HEK293 (cell line): Measurements from ENCODE around the gene SLC43A1.

Experiments
- CTCF ChIA-PET: fragments of 350-600 bp; formaldehyde crosslinking; extraction: SDS; loops from one replicate; lab custom pipeline; 2021; ENCODE audit warnings: antibody characterized with exemption; lab: Yijun Ruan, JAX
- POLR2A ChIA-PET: fragments of 300-600 bp; formaldehyde crosslinking; extraction: SDS; loops from one replicate; lab custom pipeline; 2020; ENCODE audit warnings: antibody characterized with exemption, inconsistent platforms; lab: Yijun Ruan, JAX
- H3K27ac ChIP-seq: fragments of 200-500 bp; sonication (Bioruptor generic); 2 replicates; pipeline ENCODE4 v1.5.1; 2014; ENCODE audit warnings: low read depth, low read length, control low read depth, inconsistent platforms; ENCODE audit errors: extremely low read depth
- H3K36me3 ChIP-seq, 2 experiments: fragments of 200-500 bp in 1 of 2; sonication (Bioruptor generic) in 1 of 2; 1 replicate in 1 of 2; 2 replicates in 1 of 2; pipeline ENCODE4 v1.5.1; 2014 to 2017; ENCODE audit warnings: inconsistent platforms in 2 of 2, low read length in 2 of 2; ENCODE audit not compliant: control insufficient read depth in 2 of 2, insufficient read depth in 1 of 2
- H3K4me1 ChIP-seq: fragments of 200-500 bp; sonication (Bioruptor generic); 2 replicates; pipeline ENCODE4 v1.5.1; 2014; ENCODE audit warnings: mild to moderate bottlenecking, low read length, inconsistent platforms; ENCODE audit not compliant: control insufficient read depth, insufficient read depth
- H3K4me3 ChIP-seq: 2 replicates; pipeline ENCODE4 v1.5.1; 2011; ENCODE audit warnings: low read depth, mild to moderate bottlenecking, control low read depth, low read length, moderate library complexity
- H3K9me3 ChIP-seq: fragments of 200-500 bp; sonication (Bioruptor generic); 2 replicates; pipeline ENCODE4 v1.5.1; 2014; ENCODE audit warnings: low read depth, low read length, inconsistent platforms; ENCODE audit not compliant: control insufficient read depth, insufficient read depth
- GLI2 ChIP-seq: fragments of 450-650 bp; formaldehyde crosslinking; IDR thresholded peaks from 2 replicates; pipeline ENCODE4; 2017; ENCODE audit warnings: missing biosample characterization, missing genetic modification characterization, low read depth, borderline replicate concordance
- KLF17 ChIP-seq: fragments of 450-650 bp; formaldehyde crosslinking; IDR thresholded peaks from 2 replicates; pipeline ENCODE4 v1.5.1; 2016; ENCODE audit warnings: missing biosample characterization, missing genetic modification characterization
- KLF7 ChIP-seq: fragments of 450-650 bp; formaldehyde crosslinking; IDR thresholded peaks from 2 replicates; pipeline ENCODE4 v1.5.1; 2016; ENCODE audit warnings: missing biosample characterization, missing genetic modification characterization, borderline replicate concordance
- KLF9 ChIP-seq: fragments of 450-650 bp; formaldehyde crosslinking; IDR thresholded peaks from 2 replicates; pipeline ENCODE4 v1.5.1; 2016; ENCODE audit warnings: missing biosample characterization, missing genetic modification characterization, low read depth
- REST ChIP-seq: fragments of 450-650 bp; formaldehyde crosslinking; IDR thresholded peaks from 2 replicates; pipeline ENCODE4 v1.5.1; 2016; ENCODE audit warnings: missing biosample characterization, missing genetic modification characterization
- SP3 ChIP-seq: fragments of 450-650 bp; formaldehyde crosslinking; IDR thresholded peaks from 2 replicates; pipeline ENCODE4 v1.5.1; 2016; ENCODE audit warnings: missing biosample characterization, missing genetic modification characterization
- ZNF214 ChIP-seq: fragments of 450-650 bp; formaldehyde crosslinking; IDR thresholded peaks from 2 replicates; pipeline ENCODE4 v1.5.1; 2017; ENCODE audit warnings: missing biosample characterization, mild to moderate bottlenecking, missing genetic modification characterization, borderline replicate concordance
- ZNF24 ChIP-seq: fragments of 450-650 bp; formaldehyde crosslinking; IDR thresholded peaks from 2 replicates; pipeline ENCODE4 v1.5.1; 2016; ENCODE audit warnings: missing biosample characterization, missing genetic modification characterization
- ZNF366 ChIP-seq: fragments of 450-650 bp; formaldehyde crosslinking; conservative IDR thresholded peaks from 2 replicates; pipeline ENCODE4 v1.5.1; 2016; ENCODE audit warnings: missing biosample characterization, missing genetic modification characterization
- ZNF426 ChIP-seq: fragments of 450-650 bp; formaldehyde crosslinking; IDR thresholded peaks from 2 replicates; pipeline ENCODE4 v1.5.1; 2017; ENCODE audit warnings: missing biosample characterization, missing genetic modification characterization, mild to moderate bottlenecking, inconsistent platforms, moderate library complexity
- ZNF48 ChIP-seq: fragments of 450-650 bp; formaldehyde crosslinking; IDR thresholded peaks from 2 replicates; pipeline ENCODE4 v1.5.1; 2016; ENCODE audit warnings: missing biosample characterization, missing genetic modification characterization
- ZNF610 ChIP-seq: fragments of 450-650 bp; formaldehyde crosslinking; IDR thresholded peaks from 2 replicates; pipeline ENCODE4 v1.5.1; 2016; ENCODE audit warnings: missing biosample characterization, missing genetic modification characterization, borderline replicate concordance
- ZNF664 ChIP-seq: fragments of 450-650 bp; formaldehyde crosslinking; IDR thresholded peaks from 2 replicates; pipeline ENCODE4 v1.5.1; 2016; ENCODE audit warnings: missing biosample characterization, missing genetic modification characterization
- ZNF776 ChIP-seq: fragments of 450-650 bp; formaldehyde crosslinking; IDR thresholded peaks from 2 replicates; pipeline ENCODE4 v1.5.0; 2017; ENCODE audit warnings: missing biosample characterization, missing genetic modification characterization, borderline replicate concordance
- ZNF792 ChIP-seq: fragments of 450-650 bp; formaldehyde crosslinking; IDR thresholded peaks from 2 replicates; pipeline ENCODE4 v1.5.1; 2016; ENCODE audit warnings: missing biosample characterization, missing genetic modification characterization
- TF ChIP-seq, protein P1 (sequence below): fragments of 450-650 bp; formaldehyde crosslinking; IDR thresholded peaks from 2 replicates; pipeline ENCODE4 v1.5.1; 2016; ENCODE audit warnings: missing biosample characterization, missing genetic modification characterization
- TF ChIP-seq, protein P2 (sequence below): fragments of 450-650 bp; formaldehyde crosslinking; optimal IDR thresholded peaks from 2 replicates; pipeline ENCODE3; 2016; ENCODE audit warnings: missing biosample characterization, mild to moderate bottlenecking, missing genetic modification characterization
- TF ChIP-seq, protein P3 (sequence below): fragments of 450-650 bp; formaldehyde crosslinking; IDR thresholded peaks from 2 replicates; pipeline ENCODE4 v1.5.1; 2016; ENCODE audit warnings: missing biosample characterization, missing genetic modification characterization
- TF ChIP-seq, protein P4 (sequence below): sonication (generic); formaldehyde crosslinking; IDR thresholded peaks from 2 replicates; pipeline ENCODE4 v1.8.1; 2022; ENCODE audit warnings: mild to moderate bottlenecking, moderate library complexity, missing genetic modification reagents
- TF ChIP-seq, protein P5 (sequence below): fragments of 450-650 bp; formaldehyde crosslinking; IDR thresholded peaks from 2 replicates; pipeline ENCODE4 v1.5.1; 2017; ENCODE audit warnings: missing biosample characterization, missing genetic modification characterization

Gene SLC43A1

GRCh38 chr11:57460758-57461749 is 54.4 kb downstream of the SLC43A1 start:
- Histone ChIP-seq H3K4me3 (peak overlapping the region; percentile 44), H3K27ac (no peak overlapping the region; the same call in 1 of the 2 replicates), H3K4me1 (no peaks in the 10 kb centered on the region), H3K36me3 (peaks cover 0 to 5% of the 10 kb centered on the region in 2 experiments; a peak in 1 of 3 replicates), H3K9me3 (no peaks in the 10 kb centered on the region)
- ChIA-PET CTCF (interaction anchor here (0.5 to 9.3 kb wide), 4 partner anchors 17 to 144 kb away, joined by 3 to 191 read pairs (median 72); partner anchors contain the start of gene TIMM10), POLR2A (interaction anchor here (0.8 to 1.8 kb wide), 5 partner anchors 27 to 342 kb away, joined by 3 to 6 read pairs (median 3); partner anchors contain the start of gene TIMM10)
- no peak for TF ChIP-seq ZNF48 (tag by site-specific recombination)
- TF ChIP-seq KLF7, result peak; percentile 42; the same call in 1 of the 2 replicates
- no peak for TF ChIP-seq ZNF214
- TF ChIP-seq, protein P1, sequence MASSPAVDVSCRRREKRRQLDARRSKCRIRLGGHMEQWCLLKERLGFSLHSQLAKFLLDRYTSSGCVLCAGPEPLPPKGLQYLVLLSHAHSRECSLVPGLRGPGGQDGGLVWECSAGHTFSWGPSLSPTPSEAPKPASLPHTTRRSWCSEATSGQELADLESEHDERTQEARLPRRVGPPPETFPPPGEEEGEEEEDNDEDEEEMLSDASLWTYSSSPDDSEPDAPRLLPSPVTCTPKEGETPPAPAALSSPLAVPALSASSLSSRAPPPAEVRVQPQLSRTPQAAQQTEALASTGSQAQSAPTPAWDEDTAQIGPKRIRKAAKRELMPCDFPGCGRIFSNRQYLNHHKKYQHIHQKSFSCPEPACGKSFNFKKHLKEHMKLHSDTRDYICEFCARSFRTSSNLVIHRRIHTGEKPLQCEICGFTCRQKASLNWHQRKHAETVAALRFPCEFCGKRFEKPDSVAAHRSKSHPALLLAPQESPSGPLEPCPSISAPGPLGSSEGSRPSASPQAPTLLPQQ (tag by site-specific recombination), result peak; percentile 83
- TF ChIP-seq, protein P2, sequence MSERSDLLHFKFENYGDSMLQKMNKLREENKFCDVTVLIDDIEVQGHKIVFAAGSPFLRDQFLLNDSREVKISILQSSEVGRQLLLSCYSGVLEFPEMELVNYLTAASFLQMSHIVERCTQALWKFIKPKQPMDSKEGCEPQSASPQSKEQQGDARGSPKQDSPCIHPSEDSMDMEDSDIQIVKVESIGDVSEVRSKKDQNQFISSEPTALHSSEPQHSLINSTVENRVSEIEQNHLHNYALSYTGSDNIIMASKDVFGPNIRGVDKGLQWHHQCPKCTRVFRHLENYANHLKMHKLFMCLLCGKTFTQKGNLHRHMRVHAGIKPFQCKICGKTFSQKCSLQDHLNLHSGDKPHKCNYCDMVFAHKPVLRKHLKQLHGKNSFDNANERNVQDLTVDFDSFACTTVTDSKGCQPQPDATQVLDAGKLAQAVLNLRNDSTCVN (tag by site-specific recombination), result peak; percentile 77
- no peak for TF ChIP-seq ZNF610
- TF ChIP-seq, protein P3, sequence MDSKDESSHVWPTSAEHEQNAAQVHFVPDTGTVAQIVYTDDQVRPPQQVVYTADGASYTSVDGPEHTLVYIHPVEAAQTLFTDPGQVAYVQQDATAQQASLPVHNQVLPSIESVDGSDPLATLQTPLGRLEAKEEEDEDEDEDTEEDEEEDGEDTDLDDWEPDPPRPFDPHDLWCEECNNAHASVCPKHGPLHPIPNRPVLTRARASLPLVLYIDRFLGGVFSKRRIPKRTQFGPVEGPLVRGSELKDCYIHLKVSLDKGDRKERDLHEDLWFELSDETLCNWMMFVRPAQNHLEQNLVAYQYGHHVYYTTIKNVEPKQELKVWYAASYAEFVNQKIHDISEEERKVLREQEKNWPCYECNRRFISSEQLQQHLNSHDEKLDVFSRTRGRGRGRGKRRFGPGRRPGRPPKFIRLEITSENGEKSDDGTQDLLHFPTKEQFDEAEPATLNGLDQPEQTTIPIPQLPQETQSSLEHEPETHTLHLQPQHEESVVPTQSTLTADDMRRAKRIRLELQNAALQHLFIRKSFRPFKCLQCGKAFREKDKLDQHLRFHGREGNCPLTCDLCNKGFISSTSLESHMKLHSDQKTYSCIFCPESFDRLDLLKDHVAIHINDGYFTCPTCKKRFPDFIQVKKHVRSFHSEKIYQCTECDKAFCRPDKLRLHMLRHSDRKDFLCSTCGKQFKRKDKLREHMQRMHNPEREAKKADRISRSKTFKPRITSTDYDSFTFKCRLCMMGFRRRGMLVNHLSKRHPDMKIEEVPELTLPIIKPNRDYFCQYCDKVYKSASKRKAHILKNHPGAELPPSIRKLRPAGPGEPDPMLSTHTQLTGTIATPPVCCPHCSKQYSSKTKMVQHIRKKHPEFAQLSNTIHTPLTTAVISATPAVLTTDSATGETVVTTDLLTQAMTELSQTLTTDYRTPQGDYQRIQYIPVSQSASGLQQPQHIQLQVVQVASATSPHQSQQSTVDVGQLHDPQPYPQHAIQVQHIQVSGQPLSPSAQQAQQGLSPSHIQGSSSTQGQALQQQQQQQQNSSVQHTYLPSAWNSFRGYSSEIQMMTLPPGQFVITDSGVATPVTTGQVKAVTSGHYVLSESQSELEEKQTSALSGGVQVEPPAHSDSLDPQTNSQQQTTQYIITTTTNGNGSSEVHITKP (tag by site-specific recombination), result peak; percentile 67
- TF ChIP-seq, protein P4, sequence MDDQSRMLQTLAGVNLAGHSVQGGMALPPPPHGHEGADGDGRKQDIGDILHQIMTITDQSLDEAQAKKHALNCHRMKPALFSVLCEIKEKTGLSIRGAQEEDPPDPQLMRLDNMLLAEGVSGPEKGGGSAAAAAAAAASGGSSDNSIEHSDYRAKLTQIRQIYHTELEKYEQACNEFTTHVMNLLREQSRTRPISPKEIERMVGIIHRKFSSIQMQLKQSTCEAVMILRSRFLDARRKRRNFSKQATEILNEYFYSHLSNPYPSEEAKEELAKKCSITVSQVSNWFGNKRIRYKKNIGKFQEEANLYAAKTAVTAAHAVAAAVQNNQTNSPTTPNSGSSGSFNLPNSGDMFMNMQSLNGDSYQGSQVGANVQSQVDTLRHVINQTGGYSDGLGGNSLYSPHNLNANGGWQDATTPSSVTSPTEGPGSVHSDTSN (CRISPR knock-in tag), result no peak
- TF ChIP-seq KLF17 (tag by site-specific recombination), result peak; percentile 66
- TF ChIP-seq ZNF792 (tag by site-specific recombination), result no peak
- no peak for TF ChIP-seq GLI2
- TF ChIP-seq ZNF426, result no peak
- TF ChIP-seq, protein P5, sequence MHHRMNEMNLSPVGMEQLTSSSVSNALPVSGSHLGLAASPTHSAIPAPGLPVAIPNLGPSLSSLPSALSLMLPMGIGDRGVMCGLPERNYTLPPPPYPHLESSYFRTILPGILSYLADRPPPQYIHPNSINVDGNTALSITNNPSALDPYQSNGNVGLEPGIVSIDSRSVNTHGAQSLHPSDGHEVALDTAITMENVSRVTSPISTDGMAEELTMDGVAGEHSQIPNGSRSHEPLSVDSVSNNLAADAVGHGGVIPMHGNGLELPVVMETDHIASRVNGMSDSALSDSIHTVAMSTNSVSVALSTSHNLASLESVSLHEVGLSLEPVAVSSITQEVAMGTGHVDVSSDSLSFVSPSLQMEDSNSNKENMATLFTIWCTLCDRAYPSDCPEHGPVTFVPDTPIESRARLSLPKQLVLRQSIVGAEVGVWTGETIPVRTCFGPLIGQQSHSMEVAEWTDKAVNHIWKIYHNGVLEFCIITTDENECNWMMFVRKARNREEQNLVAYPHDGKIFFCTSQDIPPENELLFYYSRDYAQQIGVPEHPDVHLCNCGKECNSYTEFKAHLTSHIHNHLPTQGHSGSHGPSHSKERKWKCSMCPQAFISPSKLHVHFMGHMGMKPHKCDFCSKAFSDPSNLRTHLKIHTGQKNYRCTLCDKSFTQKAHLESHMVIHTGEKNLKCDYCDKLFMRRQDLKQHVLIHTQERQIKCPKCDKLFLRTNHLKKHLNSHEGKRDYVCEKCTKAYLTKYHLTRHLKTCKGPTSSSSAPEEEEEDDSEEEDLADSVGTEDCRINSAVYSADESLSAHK (tag by site-specific recombination), result no peak
- TF ChIP-seq ZNF366, result peak; percentile 82
- TF ChIP-seq ZNF24, result no peak
- TF ChIP-seq REST (tag by site-specific recombination), result no peak
- peak; percentile 73 for TF ChIP-seq KLF9
- no peak for TF ChIP-seq ZNF664 (tag by site-specific recombination)
- peak; percentile 36; the same call in 1 of the 2 replicates for TF ChIP-seq SP3 (tag by site-specific recombination)
- no peak for TF ChIP-seq ZNF776
